Nephron progenitor cell (in vitro differentiated cells): Measurements from ENCODE around the gene NFATC1.
A peak's percentile ranks its signal among the peaks of the same experiment; 100 is the strongest.

Experiments used
- DNase-seq: peaks from one replicate; pipeline ENCODE4 v3.0.0; 2021
- H3K27ac Mint-ChIP-seq: 2 replicates; pipeline ENCODE4 v1.8.0; 2021; ENCODE audit warnings: mild to moderate bottlenecking, moderate library complexity, mixed read lengths
- H3K27me3 Mint-ChIP-seq: 2 replicates; pipeline ENCODE4 v1.8.0; 2021; ENCODE audit warnings: mild to moderate bottlenecking, low read depth, mixed read lengths; ENCODE audit not compliant: poor library complexity
- H3K36me3 Mint-ChIP-seq: 2 replicates; pipeline ENCODE4 v1.8.0; 2021; ENCODE audit warnings: low read depth, mixed read lengths
- H3K4me1 Mint-ChIP-seq: 2 replicates; pipeline ENCODE4 v1.8.0; 2021; ENCODE audit warnings: mixed read lengths
- H3K4me3 Mint-ChIP-seq: 2 replicates; pipeline ENCODE4 v1.8.0; 2021; ENCODE audit warnings: mild to moderate bottlenecking, moderate library complexity, mixed read lengths
- H3K9me3 Mint-ChIP-seq: 2 replicates; pipeline ENCODE4 v1.8.0; 2021; ENCODE audit warnings: mild to moderate bottlenecking, moderate library complexity, mixed read lengths
- TF ChIP-seq, protein P1 (sequence below): fragments of 200-600 bp; sonication (generic); IDR thresholded peaks from 2 replicates; pipeline ENCODE4 v1.5.0; 2021; ENCODE audit warnings: antibody characterized with exemption

Gene NFATC1

DNA sequence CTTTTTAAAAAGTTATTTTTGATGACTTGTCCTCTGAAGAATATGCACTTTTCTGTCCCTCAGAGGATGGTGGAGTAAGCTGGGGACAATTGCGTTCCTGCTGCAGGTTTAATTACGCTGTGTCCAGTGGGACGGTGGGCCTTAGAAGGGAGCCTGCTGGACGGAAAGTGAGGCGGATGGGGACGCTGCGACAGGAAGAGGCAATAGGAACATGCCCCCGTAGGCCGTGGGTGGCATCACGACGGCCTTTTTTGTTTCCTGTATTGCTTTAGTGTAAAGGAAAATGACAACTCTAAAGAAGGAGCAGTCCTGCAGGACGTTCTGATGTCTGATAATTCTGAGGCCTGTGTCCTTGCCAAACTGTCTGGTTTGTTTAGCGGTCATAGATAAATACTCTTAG is 121.6 kb downstream of the NFATC1 start:
- Mint-ChIP-seq H3K4me3 (no peak overlapping the region), H3K27me3 (peaks cover 6% of the 10 kb centered on the region), H3K36me3 (no peaks in the 10 kb centered on the region), H3K27ac (no peak overlapping the region), H3K4me1 (peaks cover 25% of the 10 kb centered on the region), H3K9me3 (no peaks in the 10 kb centered on the region)
- TF ChIP-seq, protein P1, sequence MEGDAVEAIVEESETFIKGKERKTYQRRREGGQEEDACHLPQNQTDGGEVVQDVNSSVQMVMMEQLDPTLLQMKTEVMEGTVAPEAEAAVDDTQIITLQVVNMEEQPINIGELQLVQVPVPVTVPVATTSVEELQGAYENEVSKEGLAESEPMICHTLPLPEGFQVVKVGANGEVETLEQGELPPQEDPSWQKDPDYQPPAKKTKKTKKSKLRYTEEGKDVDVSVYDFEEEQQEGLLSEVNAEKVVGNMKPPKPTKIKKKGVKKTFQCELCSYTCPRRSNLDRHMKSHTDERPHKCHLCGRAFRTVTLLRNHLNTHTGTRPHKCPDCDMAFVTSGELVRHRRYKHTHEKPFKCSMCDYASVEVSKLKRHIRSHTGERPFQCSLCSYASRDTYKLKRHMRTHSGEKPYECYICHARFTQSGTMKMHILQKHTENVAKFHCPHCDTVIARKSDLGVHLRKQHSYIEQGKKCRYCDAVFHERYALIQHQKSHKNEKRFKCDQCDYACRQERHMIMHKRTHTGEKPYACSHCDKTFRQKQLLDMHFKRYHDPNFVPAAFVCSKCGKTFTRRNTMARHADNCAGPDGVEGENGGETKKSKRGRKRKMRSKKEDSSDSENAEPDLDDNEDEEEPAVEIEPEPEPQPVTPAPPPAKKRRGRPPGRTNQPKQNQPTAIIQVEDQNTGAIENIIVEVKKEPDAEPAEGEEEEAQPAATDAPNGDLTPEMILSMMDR: no peak
- DNase-seq: no peak

DNA sequence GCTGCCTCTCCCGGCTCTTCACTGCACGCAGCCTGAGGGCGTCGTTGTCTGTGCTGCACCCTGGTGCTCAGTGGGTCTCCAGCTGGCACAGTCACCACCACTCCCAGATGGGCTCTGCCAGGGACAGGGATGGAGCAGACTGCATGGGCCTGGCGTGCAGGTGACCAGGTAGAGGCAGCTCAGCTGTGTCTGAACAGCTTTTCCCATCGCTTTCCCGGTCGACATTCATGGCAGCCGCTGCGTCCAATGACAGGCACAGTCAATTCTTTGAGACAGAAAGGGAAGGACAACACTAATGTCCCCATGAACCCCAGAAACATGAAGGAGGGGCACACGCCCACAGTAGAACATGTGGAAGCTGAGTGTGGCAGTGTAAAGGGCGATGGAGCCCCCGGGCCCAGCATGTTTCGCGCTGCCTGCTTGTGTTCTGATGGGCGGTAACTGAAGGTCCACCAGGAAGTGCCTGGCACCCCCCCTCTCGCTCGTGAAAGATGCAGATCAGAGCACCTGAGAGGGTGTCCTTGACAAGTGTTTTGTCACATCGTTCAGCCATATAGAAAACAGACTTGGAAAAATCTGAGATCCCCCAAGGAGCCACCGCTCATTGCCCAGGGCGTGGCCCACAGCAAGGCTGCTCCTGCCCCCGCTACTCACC is 122.4 kb downstream of the NFATC1 start:
- DNase-seq: no peak
- Mint-ChIP-seq H3K9me3 (no peaks in the 10 kb centered on the region), H3K4me1 (peaks cover 32% of the 10 kb centered on the region), H3K4me3 (no peak overlapping the region), H3K36me3 (no peaks in the 10 kb centered on the region), H3K27me3 (peaks cover 8% of the 10 kb centered on the region), H3K27ac (no peak overlapping the region)
- TF ChIP-seq, protein P1: no peak

DNA sequence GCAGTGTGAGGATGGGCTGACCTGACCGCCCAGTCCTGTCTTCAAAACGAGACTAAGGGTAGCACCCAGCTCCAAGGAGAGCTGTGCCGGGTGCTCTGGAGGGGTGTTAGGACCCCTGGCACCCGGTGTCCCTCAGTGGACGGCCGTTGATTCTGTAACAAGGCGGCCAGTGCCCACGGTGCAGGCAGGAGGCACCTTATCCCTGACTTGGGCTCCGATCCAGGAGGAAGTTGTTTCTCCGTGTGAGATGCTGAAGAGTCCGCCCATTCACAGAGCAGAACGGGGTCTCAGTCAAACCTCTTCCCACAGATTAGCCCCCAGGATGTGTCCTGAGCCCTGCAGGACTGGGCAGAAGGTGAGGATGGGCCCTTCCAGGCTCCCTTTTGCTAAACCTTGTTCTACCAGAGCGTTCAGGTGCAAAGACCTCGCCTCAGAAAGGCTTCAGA is 123.0 kb downstream of the NFATC1 start:
- no peaks in the 10 kb centered on the region for H3K9me3 Mint-ChIP-seq
- peaks cover 38% of the 10 kb centered on the region for H3K4me1 Mint-ChIP-seq
- H3K27me3 Mint-ChIP-seq: peaks cover 9% of the 10 kb centered on the region
- no peaks in the 10 kb centered on the region for H3K36me3 Mint-ChIP-seq
- DNase-seq: no peak
- no peak overlapping the region for H3K27ac Mint-ChIP-seq
- TF ChIP-seq, protein P1: no peak
- H3K4me3 Mint-ChIP-seq: no peak overlapping the region

DNA sequence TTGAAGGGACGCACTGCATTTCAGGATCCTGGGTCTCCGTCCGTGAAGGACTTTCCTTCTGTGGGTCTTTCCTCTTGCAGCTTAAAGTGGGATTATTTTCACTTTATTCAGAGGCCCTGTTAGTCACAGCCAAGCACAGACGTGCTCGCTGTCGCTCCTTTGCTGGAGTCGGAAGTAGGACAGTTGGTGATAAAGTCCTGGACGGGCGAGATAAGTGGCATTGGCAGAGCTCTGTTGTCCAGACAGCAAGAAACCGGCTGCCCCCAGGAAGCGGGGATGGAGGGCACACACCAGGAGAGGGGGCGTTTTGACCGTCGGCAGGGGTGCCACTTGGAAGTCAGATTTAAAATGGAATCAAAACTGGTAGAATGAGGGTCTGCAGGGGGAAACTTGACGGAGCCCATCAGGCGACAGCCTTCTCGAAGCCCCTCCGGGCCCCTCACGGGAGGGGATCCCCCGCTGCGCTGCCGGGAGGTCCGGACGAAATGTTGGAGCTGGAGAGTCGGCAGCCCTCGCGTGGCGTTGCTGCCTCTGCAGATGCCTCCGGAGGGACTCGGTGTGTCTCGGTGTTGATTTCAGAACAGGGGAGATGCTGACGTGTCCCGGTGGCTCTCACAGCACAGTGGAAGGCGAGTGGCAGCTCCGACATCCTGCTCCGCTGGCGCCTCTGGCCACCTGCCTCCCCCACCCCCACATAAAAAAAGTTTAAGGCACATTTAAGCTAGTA is 124.2 kb downstream of the NFATC1 start:
- peaks cover 40% of the 10 kb centered on the region for H3K4me1 Mint-ChIP-seq
- peak; percentile 42 for DNase-seq
- H3K4me3 Mint-ChIP-seq: peak overlapping the region; percentile 40
- H3K36me3 Mint-ChIP-seq: no peaks in the 10 kb centered on the region
- peaks cover 9% of the 10 kb centered on the region for H3K27me3 Mint-ChIP-seq
- no peaks in the 10 kb centered on the region for H3K9me3 Mint-ChIP-seq
- TF ChIP-seq, protein P1: no peak
- H3K27ac Mint-ChIP-seq: no peak overlapping the region

DNA sequence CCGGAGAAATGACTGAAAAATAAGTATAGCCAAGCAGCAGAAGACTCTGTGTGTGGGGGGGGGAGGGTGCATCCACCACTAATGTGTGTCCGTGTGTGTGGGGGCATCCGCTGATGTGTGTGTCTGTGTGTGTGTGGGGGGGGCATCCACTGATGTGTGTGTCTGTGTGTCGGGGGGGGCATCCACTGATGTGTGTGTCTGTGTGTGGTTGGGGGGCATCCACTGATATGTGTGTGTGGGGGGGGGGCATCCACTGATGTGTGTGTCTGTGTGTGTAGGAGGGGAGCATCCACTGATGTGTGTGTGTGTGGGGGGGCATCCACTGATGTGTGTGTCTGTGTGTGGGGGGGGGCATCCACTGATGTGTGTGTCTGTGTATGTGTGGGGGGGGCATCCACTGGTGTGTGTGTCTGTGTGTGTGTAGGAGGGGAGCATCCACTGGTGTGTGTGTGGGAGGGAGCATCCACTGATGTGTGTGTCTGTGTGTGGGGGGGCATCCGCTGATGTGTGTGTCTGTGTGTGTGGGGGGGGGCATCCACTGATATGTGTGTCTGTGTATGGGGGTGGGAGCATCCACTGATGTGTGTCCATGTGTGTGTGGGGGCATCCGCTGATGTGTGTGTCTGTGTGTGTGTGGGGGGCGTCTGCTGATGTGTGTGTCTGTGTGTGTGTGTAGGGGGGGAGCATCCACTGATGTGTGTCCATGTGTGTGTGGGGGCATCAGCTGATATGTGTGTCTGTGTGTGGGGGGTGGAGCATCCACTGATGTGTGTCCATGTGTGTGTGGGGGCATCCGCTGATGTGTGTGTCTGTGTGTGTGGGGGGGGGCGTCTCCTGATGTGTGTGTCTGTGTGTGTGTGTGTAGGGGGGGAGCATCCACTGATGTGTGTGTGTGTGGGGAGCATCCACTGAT is 125.0 kb downstream of the NFATC1 start:
- Mint-ChIP-seq H3K4me3 (peak overlapping the region; percentile 40), H3K9me3 (no peaks in the 10 kb centered on the region), H3K27me3 (peaks cover 9% of the 10 kb centered on the region), H3K27ac (no peak overlapping the region), H3K36me3 (no peaks in the 10 kb centered on the region), H3K4me1 (peaks cover 40% of the 10 kb centered on the region)
- DNase-seq: no peak
- TF ChIP-seq, protein P1: no peak
